CD1c-positive myeloid dendritic cell (primary cell): ENCODE results near the gene C1D.
"Not testable (repeated sequence)": the region's sequence is repeated elsewhere in the genome, so short reads cannot be mapped to it uniquely, and the experiment has no call there.

Experiments used
- DNase-seq: peaks from one replicate; pipeline ENCODE4 v3.0.0-alpha.2; 2016; ENCODE audit errors: extremely low spot score

Gene C1D, protein sequence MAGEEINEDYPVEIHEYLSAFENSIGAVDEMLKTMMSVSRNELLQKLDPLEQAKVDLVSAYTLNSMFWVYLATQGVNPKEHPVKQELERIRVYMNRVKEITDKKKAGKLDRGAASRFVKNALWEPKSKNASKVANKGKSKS

DNA sequence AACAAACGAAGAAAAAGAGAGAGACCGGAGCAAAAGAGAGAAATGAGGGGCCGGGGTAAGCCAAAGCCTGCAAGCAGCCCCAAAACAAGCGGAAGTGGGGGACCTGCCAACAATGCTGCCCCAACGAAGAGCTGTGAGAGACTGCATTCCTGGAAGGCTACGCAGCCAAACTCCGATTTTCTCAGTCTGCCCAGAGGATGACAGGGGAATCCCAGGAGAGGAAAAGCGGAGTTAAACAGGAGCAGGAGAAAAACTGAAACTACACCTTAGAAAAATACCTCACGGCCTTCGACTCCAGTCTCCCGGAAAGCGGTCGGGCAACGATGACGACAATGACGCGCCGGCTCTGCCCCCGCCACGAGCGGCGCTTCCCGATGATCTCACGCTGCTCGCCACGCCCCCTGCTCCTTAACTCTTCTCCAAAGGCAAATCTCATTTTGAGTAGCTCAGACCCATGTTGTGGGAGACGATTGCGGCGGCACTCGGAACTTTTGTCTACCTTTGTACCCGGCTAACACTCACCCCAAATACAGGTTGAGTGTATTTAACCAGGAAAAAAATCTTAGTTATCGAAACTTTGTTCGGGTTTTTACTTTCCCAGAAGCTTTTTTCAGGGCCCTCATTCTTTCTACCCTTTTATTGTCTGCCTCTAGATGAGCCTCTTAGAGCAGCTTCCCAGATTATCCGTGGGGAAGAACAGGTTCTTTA, at the start of gene C1D:
Gene C1D, minus strand, starts transcription at position 325 of the 708 bp plus-strand sequence. CDS start 15,694 bp downstream, outside the sequence.
- peak; percentile 96 for DNase-seq

- no peak for DNase-seq
Measured at GRCh38 chr2:68110102-68110501, 47.3 kb upstream of the C1D start.

GRCh38 chr2:68108120-68108519, 45.3 kb upstream of the C1D start:
- DNase-seq = peak; percentile 41

- DNase-seq = no peak
Measured at GRCh38 chr2:68107475-68107874, 44.7 kb upstream of the C1D start.

- DNase-seq = no peak
Measured at GRCh38 chr2:68104111-68104835, 41.5 kb upstream of the C1D start.

DNA sequence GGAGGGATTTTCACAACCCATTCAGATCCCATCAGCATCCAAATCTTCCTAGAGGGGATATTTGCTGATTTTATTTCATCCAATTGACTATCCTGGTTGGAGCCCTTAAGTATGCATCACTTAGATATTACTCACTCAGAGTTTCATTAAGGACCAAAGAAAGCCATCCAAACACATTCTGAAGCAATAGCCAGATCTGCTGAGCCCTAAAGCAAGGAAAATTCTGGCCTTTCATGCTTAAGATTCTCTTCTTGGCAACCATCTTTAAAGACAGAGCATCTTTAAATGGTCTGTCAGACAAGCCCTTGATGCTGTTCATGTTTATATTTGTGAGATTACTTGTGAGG, 40.9 kb upstream of the C1D start:
- DNase-seq = no peak

DNA sequence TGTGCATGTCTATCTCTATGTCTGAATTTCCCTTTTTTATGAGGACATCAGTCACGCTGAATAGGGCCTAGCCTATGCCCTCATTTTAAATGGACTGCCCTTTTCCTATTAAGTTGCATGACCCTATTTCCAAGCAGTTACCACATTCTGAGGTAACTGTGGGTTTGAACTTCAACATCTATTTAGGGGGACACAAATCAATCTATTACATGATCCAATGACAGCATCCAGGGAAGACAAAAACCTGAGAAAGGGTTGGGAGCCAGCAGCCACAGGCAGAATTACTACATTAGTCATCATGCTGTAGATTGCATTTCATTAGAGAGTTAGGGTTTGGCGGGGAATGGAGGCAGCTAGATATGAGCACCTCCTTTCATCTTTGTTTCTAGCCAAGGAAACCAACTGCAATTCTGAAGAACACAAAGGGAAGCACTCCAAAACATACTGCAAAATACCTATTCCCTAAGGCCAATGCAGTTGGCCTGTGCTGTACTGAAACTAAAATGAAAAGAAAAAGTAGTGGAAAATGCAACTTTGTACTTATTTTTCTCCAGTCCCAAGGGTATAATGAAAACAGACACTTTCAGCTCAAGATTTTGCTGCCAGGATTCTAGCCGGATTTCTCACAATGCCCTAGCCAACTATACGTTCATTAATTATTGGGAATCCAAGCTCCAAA, 40.4 kb upstream of the C1D start:
- DNase-seq = no peak

DNA sequence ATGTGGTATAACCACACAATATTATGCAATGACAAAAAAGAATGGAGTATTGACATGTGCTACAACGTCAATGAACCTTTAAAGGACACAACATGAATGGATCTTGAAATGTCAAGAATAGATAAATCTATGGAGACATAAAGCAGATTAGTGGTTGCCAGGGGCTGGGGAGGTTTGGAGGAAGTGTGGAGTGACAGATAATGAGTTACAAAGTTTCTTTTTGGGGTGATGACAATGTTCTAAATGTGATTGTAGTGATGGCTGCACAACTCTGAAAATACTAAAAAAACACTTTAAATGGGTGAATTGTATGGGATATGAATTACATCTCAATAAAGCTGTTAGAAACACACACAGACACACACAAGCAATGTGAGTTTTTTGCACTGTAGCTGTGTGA, 37.4 kb upstream of the C1D start:
- DNase-seq = no peak

GRCh38 chr2:68099260-68099659, 36.5 kb upstream of the C1D start:
- no peak for DNase-seq

DNA sequence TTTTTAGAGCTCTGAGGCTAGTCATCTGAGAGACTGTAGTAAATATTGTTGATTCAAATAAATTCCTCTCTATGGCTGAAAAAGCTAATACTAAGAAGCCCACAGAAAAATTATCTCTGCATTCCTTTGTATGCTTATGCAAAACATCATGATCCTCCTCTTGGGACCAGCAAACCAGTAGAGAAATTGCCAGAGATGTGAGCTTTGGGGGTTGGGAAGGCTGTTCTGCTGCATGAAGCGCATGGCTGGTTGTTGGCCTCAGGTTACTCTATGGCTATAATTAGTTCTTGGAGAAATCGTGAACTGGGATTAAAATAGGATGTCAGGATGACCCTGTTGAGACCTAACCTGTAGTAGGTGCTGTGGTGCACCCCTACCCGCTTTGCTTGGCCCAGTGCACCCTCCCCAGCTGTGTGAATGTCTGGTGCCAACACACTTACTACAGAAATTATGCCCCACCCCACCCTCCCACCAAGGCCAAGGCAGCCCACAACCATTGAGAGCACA, 35.5 kb upstream of the C1D start:
- no peak for DNase-seq

DNA sequence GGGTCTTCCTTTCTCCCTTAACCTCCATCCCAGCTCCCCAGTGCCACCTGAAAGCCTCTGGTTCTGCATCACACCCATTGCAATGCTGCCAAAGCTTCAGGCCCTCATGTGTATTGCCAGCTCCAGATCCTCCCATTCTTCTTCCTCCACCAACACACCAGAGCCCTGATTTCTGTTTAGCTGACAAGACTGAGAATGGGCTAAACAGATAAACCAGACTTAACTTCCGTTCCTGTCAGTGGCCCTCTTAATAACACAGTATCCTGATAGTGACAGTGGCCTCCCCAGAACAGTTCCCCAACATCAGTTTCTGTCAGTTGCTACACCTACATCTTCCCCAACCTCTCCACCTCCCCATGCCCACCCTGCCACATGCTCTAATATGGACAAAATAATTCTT, 31.3 kb upstream of the C1D start:
- no peak for DNase-seq

DNA sequence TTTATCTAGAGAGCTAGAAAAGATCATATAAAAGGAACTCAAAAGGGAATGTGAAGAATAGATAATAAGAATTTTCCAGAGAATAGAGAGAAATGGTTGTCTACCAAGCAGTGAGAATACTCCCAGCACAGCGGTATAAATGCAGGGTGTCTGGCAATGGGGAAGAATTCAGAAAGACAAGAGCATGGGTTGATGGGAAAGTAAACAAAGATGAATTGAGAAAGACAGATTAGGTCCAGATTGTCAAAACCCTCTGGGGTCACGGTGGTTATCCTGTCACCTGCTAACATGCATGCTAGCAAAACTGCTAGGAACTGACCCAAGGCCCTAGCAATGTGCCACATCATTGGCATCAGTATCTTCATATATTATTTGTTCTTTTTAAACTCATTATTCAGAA, 30.8 kb upstream of the C1D start:
- DNase-seq = no peak

DNA sequence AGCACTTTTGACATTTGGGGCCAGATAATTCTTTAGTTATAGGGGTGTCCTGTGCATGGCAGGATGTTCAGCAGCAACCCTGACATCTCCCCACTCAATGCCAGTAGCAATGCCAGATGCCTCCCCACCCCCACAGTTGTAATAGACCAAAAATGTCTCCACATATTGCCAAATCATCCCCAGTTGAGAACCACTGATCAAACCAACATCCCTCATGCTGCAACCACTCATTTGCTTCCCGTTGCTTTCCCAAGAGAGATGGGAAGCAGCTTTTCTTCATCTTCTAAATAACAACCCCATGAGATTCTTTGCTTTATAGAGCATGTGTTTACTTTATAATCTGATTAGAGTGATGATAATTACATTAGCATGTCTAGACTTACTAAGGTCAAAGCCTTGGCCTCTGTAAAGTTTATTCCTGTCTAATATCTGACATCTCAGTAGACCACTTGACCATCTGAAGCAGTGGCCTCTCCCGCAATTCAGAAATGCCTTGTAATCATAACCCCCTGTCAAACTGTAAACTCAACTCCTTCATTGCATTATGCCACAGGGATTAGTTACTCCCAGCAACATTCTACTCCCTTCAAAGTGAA, 28.7 kb upstream of the C1D start:
- no peak for DNase-seq

GRCh38 chr2:68089961-68090360, 27.2 kb upstream of the C1D start:
- DNase-seq = no peak

- no peak for DNase-seq
Measured at GRCh38 chr2:68088940-68089339, 26.1 kb upstream of the C1D start.

DNA sequence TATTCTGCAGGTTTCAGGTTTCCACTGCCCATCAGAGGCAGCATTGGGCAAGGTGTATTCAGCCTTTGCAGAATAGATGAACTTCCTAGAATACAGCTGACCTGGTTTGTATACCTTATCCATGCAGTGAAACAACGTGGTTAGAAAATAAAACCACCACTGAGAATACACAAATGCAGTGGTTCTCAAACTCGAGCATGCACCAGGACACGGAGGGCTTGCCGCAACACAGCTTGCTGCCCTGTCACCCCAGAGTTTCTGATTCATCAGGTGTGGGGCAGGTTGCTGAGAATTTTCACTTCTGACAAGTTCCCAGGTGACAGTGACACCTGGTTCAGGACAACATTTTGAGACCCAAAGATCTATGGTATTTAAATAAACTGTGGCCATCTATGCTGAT, 23.4 kb upstream of the C1D start:
- no peak for DNase-seq

DNA sequence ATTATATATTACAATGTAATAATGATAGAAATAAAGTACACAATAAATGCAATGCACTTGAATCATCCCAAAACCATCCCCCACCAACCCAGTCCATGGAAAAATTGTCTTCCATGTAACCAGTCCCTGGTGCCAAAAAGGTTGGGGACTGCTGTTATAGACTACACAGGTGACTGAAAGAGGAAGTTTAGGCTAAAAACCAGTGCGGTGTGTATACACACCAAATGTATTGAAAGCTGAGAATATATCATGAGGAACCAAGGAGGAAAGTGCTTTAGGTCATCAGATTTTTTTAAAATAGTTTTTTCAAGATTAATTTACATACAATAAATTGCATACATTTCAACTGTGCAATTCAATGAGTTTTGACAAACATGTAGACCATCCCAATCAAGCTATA, 20.5 kb upstream of the C1D start:
- DNase-seq = no peak

DNA sequence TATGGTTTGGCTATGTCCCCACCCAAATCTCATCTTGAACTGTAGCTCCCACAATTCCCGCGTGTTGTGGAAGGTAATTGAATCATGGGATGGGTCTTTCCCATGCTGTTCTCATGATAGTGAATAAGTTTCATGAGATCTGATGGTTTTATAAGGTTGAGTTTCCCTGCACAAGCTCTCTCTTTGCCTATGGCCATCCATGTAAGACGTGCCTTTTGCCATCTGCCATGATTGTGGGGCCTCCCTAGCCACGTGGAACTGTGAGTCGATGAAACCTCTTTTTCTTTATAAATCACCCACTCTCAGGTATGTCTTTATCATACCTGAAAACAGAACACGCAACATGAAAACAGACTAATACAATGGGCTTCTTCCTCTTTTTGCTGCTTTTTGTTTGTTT, 11.2 kb upstream of the C1D start:
- DNase-seq = no peak

- DNase-seq = not testable (repeated sequence)
Measured at GRCh38 chr2:68063797-68064646, 1.2 kb upstream of the C1D start.

DNA sequence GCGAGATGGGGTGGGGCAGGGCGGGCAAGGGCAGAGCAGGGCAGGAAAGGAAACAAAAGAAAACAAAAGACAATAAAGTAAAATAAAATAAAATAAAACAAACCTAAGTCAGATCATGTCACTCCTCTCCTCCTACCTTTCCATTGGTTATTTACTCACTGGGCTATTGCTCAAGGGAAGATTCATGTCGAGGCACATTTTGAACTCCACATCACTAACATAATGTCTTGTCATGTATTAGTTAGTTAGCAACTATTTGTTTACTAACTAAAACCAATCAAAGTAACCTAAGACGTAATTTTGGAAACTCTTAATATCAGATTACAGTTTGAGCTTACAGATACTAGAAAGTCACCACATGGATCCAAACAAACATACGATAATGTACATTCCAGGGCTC, 2.2 kb downstream of the C1D start:
- no peak for DNase-seq
